HL-60/S4 treated with retinoic acid at 250 ng/mL for 4 days and 3 days (cell line): ENCODE data around the gene NTN3.

Experiments used
- in situ Hi-C: fragments of 300-500 bp; cut with MboI; formaldehyde crosslinking; loops from 2 replicates; pipeline ENCODE4 v1.7.0; 2022; ENCODE audit warnings: low sequenced_read_pairs

The NTN3 gene

DNA sequence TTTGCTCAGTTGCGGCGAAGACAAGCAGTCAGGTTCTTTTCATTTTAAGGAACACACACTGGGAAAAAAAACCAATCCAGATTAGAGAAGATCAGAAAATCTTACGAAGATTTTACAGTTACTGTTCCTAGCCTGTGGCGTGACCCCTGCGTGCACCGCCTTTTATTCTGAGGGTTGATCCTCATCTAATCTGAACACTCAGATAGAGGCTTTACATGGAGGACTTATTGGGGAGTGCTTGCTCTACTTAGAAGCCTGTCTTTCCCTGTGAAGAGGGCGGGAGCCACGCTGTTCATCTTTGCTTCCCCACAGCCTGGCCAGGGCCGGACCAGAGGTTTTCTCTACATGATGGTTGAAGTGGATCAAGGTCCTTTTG lies 5.2 kb downstream of the NTN3 start:
- in situ Hi-C loops, result loop anchor here (25.0 kb wide), 1 partner anchor 464 kb away; the partner anchor contains the start of genes NPW and ZNF598

DNA sequence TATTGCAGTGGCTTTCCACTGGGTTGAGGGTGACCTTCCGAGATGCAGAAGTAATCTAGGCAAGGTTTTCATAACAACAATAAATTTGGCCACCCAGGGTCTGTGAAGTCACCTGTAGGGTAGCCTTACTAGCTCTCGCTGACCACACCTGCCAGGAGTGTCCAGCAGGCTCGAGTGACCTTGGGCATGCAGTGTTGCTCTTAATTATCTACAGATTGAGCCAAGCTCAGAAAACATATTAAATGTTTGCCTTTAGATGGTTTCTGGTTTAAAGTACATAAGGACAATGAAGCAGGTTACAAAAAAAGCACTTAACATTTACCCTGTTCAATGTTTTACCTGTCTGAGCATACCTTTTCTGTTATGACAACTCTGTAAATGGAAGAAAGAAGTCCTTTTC lies 5.6 kb downstream of the NTN3 start:
- in situ Hi-C loops, result loop anchor here (25.0 kb wide), 1 partner anchor 464 kb away; the partner anchor contains the start of genes NPW and ZNF598

DNA sequence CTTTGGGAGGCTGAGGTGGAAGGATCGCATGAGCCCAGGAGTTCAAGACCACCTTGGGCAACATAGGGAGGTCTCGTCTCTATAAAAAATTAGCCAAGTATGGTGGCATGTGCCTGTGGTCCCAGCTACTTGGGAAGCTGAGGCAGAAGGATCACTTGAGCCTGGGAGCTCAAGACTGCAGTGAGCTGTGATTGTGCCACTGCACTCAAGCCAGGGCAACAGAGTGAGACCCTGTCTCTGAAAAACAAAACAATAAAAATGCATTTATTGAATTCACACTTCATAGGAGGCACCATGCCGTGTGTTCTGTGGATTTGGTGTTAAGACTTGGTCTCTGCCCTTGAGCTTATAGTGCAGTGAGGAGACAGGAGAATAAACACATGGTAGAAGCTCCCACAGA lies 6.2 kb downstream of the NTN3 start:
- in situ Hi-C loops, result loop anchor here (25.0 kb wide), 1 partner anchor 465 kb away; the partner anchor contains the start of genes NPW and ZNF598

DNA sequence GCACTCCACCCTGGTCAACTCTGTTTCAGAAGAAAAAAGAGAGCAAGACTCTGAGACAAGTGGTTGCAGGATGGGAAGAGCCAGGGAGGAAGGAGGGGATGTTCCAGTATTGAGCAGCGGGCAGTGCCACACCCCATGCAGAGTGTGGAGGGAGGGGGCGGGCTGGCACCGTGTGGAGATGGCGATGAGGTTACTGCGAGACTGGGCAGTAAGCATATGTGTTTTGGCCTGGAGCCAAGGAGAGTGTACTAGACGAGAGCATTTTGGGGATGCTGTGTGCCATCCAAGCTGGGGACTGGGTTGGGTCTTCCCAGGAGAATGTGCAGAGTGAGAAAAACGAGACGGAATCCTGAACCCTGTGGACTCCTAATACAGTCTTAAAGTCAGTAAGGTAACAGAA lies 7.2 kb downstream of the NTN3 start:
- in situ Hi-C loops, result loop anchor here (25.0 kb wide), 1 partner anchor 466 kb away; the partner anchor contains the start of genes NPW and ZNF598

DNA sequence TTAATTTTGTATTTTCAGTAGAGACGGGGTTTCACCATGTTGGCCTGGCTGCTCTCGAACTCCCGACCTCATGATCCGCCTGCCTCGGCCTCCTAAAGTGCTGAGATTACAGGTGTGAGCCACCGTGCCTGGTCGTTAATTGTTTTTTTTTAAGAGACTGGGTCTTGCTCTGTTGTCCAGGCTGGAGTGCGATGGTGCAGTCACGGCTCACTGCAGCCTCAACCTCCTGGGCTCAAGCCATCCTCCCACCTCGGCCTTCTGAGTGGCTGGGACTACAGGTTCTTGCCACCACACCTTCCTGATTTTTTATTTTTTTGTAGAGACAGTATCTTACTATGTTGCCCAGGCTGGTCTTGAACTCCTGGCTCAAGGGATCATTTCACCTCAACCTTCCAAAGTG lies 8.9 kb downstream of the NTN3 start:
- in situ Hi-C loops, result loop anchor here (10.0 to 25.0 kb wide), 2 partner anchors 55 to 468 kb away; partner anchors contain the start of genes CCNF, NPW and ZNF598

DNA sequence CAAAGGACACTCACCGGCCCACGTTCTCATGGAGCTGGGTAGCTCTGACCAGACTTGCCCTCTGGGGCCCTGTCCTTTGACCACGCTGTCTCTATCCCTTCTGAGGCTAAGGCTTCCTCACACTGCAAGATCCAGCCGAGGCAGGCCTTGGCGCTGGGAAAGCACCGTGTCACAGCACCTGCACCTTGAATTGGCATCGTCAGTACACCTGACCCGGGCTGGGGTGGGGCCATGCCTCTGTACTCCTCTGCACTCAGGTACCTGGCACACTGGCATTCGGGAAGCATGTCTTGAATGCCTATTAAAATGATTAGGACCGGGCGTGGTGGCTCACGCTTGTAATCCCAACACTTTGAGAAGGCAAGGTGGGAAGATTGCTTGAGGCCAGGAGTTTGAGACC lies 9.9 kb downstream of the NTN3 start:
- in situ Hi-C loops, result loop anchor here (10.0 to 25.0 kb wide), 2 partner anchors 56 to 469 kb away; partner anchors contain the start of genes CCNF, NPW and ZNF598

DNA sequence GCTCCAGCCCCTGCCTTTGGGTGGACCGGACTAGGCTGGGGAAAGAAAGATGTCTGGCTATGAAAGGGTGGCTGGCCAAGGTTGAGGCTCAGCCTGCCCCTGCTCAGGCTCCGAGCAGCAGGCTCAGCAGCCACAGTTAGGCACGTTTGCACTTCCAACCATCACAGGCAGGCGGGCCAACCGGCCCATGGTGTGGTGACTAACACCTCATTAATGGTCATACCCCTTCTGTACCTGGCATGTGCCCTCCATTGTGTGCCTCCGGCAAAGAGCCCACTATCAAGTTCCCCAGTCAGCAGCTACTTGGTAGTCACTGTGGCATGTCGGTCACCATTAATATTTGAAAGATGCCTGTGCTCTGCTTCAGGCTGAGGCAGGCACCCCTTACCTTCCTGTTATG lies 10.6 kb downstream of the NTN3 start:
- in situ Hi-C loops, result loop anchor here (10.0 to 25.0 kb wide), 2 partner anchors 57 to 469 kb away; partner anchors contain the start of genes CCNF, NPW and ZNF598

DNA sequence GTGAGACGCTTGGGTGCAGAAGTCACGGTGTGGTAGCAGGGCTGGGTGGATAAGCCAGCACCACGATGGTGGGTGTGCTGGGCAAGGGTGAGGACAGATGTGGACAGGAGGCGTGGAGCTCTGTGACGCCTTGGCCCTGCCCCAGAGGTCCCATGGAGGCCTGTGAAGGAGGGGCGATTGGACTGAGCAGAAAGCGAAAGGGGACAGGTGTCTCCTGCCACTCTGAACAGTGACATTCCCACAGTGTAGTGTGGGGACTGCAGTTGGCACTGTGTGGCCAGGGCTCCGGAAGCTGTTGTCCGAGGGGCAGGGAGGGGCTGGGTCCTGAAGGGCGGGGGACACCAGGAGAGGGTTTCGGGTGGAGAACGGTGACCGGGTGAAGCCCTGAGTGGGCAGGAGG lies 11.2 kb downstream of the NTN3 start:
- in situ Hi-C loops, result loop anchor here (10.0 to 25.0 kb wide), 2 partner anchors 57 to 470 kb away; partner anchors contain the start of genes CCNF, NPW and ZNF598

DNA sequence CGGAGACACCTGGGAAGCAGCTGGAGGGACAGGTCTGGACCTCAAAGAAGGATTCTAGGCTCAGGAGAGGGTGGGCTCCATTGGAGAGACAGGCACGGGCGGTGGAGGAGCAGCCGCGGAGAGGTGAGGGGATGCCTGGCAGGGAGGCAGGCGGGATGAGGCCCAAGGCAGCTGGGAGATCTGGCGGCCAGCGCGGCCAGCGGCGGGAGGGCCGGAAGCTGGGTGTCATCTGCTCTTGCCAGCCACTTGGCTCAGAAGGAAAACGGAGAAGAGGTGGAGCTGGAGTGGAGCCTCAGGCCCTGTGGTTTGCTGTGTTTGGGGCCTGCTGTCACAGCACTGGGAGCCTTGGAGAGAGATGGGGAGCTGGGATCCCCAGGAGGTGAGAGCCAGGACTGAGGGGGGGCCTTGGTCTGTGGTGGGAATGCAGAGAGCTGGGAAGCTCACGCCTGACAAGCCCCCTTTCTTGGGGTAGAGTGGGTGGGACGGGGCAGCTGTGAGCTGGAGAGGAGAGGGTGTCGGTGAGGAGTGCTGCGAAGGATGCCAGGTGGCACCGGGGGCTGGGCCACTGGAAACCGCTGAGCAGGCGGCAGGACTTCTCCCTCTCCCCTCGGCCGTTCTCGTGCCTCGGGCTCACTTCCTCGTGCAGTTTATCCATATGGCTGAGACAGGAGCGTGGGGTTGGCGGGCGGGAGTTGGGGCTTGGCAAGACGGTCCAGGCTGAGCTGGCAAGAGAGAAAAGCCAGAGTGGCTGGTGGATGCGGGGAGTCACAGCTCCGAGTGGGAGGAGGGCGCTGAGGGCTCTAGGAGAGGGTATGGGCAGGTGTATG lies 11.8 kb downstream of the NTN3 start:
- in situ Hi-C loops, result loop anchor here (10.0 to 25.0 kb wide), 2 partner anchors 58 to 471 kb away; partner anchors contain the start of genes CCNF, NPW and ZNF598

DNA sequence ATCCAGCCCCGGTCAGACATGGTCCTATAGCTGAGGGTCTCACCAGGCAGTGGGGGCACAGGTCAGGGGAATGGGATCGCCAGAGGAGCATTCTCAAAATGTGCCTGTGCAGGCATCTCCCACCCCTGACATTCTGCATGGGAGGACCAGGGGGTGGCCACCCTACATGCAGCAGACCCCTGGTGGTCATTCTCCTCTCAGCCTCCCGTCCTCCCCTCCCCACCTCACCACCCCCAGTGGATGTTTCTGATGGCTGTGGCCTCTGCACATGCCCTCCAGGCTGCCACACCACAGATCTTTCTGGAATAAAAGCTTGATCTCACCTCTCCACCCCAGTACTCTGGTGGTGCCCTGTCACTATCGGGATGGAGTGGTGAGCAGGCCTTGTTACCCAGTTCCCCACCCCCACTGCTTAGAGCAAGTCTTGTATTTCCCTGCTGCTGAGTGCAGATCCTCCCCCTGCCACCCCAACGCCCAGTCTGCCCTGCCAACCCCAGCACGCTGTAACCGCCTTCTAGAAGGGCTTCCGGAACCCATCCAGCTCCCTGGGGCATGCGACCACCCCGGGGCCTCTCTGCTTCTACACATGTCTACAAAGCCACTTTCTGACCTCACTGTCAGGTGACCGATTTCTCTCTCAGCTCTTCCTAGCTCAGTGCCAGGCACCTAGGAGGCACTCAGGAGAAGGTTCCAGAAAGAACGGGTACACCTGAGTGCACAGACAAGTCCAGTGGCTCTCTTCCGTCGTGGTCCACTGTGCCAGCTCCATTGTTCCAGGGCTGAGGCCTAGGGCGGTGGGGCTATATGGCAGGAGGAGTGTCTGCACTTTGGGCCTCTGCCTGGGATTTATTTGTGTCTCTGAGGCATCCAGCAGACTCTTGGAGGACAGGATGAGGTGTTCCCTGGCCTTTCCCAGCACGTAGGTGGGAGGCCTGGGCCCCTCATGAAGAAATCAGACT lies 13.1 kb downstream of the NTN3 start:
- in situ Hi-C loops, result loop anchor here (10.0 to 25.0 kb wide), 2 partner anchors 59 to 472 kb away; partner anchors contain the start of genes CCNF, NPW and ZNF598

DNA sequence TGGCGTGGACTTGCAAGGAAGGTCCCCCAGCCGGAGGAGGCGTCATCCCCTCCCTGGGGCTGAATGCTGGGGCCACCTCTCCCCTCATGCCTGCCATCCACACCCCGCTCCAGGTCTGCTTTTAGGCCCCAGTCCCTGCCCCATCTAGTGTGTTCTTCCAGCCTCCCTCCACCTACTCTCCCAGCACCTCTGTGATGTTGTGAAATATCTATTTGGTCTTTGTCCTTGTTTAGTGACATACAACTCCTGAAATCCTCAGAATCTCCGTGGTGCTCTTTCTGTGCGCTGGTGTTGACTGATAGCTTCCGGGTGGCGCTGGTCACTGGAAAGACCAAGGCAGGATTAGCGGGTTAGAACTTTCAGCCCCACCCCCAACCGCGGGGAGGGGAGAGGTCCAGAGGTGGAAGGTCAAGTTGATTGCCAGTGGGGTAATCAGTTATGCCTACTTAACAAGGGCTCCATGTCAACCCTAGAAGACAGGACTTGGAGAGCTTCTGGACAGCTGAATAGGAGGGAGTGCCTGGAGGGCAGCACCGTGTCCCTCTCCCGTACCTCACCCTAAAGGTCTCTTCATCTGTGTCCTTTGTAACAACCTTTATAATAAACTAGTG lies 13.9 kb downstream of the NTN3 start:
- in situ Hi-C loops, result loop anchor here (10.0 to 25.0 kb wide), 2 partner anchors 60 to 473 kb away; partner anchors contain the start of genes CCNF, NPW and ZNF598

DNA sequence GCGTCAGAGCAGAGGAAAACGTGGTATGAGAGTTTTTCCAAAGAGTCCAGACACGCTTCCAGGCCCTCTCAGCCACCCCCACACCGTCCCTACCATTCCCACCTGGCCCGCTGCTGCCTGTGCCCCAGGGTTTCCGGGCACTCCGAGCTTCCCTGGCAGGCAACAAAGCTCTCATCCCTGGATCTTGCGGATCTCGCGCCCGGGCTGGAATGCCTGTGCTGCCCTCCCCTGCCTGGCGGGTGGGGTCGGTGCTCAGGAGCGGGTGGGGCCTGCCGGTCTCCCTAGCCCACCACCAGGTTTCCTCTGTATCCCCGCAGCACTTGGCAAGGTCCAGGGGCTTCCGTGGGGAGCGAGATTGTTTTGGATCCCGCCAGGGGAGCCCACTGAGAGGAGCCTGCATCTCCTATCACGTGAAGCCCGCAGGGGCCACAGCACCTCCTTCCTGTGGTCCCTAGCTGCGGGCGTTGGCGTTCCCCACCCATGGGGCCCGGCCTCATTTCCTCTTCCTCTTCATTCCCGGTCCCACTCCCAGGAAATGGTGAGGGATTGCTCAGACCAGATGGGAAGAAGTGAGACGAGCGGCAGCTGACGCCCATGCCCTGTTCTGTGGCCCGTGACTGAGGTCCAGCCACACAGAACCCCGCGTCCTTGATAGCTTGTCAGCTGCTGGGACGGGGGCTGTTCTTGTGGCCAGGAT lies 14.9 kb downstream of the NTN3 start:
- in situ Hi-C loops, result loop anchor here (10.0 to 25.0 kb wide), 2 partner anchors 61 to 474 kb away; partner anchors contain the start of genes CCNF, NPW and ZNF598

DNA sequence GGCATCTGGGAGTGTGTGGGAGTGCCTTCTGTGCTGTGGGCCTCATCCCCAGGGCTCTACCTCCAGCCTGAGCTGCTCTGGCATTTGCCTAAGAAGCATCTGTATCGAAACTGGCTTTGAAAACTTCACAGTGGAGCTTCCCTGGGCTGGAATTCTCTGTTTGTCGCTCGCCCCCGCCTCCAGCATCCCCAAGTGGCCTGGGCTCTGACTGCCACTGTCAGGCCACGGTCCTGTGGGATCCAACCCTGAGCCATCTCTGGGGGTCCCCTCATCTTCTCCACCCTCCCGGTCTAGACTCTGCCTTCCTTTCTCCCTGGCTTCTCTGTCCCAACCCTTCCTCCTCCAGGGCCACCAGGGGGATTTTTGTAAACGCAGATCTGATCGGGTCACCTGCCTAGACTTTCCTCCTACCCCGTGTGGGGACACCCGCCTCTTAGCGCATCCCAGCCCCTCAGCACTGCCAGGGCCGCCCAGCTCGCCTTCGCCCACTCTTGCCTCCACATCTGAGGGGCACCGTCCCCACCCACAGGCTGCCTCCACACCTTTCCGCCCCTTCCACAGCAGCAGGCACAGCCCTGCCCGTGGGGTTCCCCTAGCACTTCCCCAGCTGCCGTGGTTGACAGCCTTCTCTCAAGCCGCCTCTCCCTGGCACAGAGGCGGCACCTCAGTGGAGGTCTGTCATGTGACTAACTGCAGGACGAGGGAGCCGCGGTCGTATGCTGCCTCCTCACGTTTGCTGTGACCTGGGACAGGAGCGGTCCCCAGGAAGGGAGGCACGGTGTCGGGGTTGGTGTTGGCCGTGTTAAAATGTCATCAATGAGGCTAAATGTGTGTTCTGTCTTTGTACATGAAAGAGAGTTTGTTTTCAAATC lies 15.8 kb downstream of the NTN3 start:
- in situ Hi-C loops, result loop anchor here (10.0 to 25.0 kb wide), 2 partner anchors 62 to 475 kb away; partner anchors contain the start of genes CCNF, NPW and ZNF598

DNA sequence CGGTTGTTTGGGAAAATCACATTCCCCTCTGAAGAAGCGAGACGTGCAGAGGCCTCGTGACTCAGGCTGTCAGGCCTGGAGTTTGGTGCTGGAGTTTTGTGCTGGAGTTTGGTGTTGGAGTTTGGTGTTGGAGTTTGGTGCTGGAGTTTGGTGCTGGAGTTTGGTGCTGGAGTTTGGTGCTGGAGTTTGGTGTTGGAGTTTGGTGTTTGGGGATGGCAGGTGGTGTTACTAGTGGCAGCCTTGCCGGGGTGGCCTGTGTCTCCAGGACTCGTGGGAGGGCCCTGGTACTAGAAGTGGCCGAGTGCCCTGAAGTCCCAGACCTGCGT lies 16.4 kb downstream of the NTN3 start:
- in situ Hi-C loops, result loop anchor here (10.0 to 25.0 kb wide), 2 partner anchors 63 to 475 kb away; partner anchors contain the start of genes CCNF, NPW and ZNF598

DNA sequence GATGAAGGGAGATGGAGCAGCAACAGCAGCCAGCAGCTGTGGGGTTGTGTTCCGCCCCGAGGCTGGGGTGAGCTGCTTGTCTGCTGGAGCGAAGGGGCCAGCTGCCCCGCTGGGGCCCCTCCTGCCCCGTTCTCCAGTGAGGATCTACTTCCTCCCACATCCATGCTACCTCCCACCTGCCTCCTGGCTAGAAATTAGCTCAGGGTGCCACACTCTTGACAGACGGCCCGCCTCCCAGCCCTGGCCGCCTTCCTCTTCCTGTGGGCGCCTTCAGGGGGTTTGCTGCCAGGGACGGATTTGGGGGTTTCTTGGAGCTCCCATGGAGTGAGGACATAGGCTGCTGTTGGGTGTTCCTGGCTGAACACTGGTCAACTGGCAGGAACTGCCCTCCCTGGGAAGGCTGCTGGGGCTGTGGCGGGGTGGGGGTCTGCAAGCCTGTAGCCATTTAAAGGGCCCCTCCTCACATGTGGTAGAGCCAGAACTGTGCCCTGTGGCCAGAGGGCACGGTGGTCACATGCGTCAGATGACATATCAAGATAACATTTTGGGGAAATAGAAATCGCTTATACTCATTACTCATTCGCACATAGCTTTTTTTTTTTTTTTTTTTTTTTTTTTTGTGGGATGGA lies 16.9 kb downstream of the NTN3 start:
- in situ Hi-C loops, result loop anchor here (10.0 to 25.0 kb wide), 2 partner anchors 63 to 476 kb away; partner anchors contain the start of genes CCNF, NPW and ZNF598

DNA sequence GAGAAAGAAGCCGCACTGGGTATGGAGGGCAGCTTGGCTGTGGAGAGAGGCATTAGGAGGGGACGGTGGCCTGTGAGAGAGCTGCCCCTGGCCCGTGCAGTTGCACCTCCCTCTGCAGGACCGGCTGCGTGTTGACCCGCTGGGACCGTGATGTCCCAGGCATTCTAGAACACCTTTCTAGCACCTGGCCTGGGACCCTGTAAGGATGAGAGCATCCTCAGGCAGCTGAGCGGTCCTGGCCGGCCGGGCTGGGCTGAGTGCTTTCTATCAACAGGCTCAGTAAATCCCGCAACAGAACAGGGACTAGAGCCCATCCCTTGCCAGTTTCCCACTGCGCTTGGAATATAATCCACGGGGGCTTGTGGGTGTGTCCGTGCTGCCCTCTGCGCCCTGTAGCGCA lies 18.5 kb downstream of the NTN3 start:
- in situ Hi-C loops, result loop anchor here (10.0 to 25.0 kb wide), 2 partner anchors 65 to 477 kb away; partner anchors contain the start of genes CCNF, NPW and ZNF598

DNA sequence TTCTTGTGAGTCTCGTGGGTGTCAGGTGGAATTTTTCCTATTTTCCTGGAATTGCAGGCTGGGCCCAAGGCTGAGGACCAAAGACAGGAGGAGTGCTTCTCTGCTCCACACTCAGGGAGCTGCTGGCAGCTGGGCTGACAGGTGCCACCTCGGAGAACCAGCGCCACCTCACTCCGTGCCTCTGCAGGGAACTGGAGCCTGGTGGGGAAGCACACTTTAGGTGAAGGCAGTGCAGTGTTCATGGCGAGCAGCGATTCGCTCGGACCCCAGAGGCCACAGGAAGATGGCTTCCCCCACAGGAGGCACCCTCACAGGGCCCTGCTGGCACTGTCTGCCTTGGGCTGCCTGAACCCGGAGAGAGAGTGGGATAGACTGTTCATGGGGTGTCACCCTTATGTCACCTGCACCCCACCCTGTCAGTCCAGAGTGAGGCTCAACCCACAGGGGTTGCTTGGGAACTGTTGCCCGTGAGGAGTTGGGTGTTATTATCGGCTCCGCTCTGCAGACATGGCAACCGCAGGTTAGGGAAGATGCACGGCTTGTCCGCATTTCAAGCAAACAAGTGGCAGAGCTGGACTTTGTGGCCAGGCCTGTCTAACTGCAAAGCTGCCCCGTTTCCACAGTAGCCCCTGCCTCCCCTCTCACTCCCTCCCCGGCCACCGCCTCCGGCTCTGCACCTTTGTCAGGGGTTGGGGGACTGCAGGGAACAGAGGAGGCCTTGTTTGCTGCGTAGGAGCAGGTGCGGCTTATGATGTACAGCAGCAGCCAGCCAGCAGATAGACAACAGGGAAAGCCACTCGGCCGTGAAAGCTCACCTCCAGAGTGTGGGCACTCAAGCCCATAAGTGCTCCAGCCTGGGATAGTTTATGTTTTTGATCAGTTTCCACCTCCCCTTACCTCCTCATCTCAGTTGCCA lies 19.4 kb downstream of the NTN3 start:
- in situ Hi-C loops, result loop anchor here (25.0 kb wide), 1 partner anchor 478 kb away; the partner anchor contains the start of genes NPW and ZNF598
